Inferior parietal cortex (tissue), 1 donor: ENCODE data around the gene BAX.
A peak's percentile ranks its signal among the peaks of the same experiment; 100 is the strongest.

Source experiments
- DNase-seq: peaks from one replicate; pipeline ENCODE4 v3.0.0-alpha.2; 2016; ENCODE audit errors: extremely low spot score

Gene BAX

GRCh38 chr19:48928164-48929025 is 26.3 kb upstream of the BAX start:
- DNase-seq: no peak

DNA sequence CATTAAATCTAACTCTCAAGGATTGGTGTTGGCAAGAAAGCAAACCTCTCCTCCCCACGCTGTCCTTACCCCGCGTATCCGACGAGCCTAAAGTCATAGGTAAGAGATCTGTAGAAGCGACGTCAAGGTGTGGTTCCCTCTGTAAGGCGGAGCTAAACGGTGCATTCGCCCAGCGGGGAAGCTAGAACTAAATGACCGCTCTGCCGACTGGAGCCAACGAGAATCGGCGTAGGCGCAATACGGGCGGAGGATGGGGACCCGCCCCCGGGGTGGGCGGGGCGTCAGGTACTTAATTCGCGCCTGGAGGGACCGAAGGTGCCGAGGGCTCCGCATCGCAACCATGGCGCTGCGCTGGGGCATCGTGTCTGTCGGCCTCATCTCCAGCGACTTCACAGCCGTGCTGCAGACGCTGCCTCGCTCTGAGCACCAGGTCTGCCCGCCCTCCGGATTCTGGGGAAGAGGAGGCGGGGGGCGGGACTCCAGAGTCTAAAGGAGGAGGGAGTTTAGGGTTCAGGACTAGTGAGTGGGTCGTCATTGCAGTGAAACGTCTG is 21.2 kb upstream of the BAX start, which contains the start of gene DHDH:
Gene DHDH (plus strand): TSS at position 318 of the 551 bp plus-strand sequence. CDS start 23 bp downstream, at position 341.
- peak; percentile 72 for DNase-seq

- DNase-seq: no peak
These were observed 19.8 kb upstream of the BAX start for GRCh38 chr19:48934837-48935236.

DNA sequence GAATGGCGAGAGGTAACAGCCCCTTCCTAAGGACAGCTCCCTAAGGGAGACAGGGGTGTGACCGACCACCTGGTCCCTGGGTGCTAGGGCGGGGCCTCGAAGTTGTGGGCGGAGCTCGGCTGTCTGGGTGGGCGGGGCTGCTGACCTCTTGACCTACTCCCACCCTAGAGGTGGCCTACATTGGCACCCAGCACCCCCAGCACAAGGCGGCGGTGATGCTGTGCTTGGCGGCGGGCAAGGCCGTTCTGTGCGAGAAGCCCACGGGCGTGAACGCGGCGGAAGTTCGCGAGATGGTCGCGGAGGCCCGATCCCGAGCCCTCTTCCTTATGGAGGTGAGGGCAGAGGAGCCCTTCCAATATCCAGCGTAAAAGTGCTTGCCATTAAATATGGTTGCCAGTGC is 18.8 kb upstream of the BAX start:
- no peak for DNase-seq

DNA sequence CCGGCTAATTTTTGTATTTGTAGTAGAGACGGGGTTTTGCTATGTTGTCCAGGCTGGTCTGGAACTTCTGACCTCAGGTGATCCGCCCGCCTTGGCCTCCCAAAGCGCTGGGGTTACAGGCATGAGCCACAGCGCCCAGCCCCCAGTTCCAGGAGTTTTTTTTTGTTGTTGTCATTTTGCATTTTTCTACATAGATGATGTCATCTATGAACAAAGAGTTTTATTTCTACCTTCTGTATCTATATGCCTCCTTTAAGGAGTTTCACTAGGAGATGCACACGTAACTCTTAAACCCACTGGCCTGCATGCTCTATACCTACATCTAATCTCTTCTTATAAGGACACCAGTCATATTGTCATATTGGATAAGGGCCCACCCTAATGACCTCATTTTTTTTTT is 16.4 kb upstream of the BAX start:
- no peak for DNase-seq

- DNase-seq: no peak
These were observed 13.8 kb upstream of the BAX start for GRCh38 chr19:48940902-48941301.

DNA sequence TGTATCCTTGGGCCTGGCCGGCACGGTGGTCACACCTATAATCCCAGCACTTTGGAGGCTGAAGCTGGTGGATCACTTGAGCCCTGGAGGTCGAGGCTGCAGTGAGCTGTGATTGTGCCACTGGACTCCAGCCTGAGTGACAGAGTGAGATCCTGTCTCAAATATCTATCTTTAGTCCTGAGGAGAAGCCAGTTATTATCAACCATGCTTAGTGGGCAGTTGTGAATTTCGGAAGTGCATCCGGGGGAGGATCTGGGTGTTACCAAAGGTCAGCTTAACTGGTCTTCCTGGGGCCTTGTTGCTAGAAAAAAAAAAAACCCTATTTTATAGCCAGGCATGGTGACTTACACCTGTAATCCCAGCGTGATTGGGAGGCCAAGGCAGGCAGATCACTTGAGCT is 11.6 kb upstream of the BAX start:
- no peak for DNase-seq

DNA sequence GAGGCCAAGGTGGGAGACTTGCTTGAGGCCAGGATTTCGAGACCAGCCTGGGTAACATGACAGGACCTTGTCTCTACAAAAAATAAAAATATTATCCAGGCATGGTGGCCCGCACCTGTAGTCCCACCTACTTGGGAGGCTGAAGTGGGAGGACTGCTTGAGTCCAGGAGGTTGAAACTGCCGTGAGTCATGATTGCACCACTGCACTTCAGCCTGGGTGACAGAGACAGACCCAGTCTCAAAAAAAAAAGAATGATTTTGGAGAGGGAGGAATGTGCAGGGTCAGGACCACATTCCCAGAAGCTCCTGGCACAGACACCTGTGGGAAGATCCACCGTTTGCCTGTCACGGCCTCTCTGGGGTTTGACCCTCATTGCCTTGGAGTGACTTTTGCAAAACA is 9.3 kb upstream of the BAX start:
- no peak for DNase-seq

DNA sequence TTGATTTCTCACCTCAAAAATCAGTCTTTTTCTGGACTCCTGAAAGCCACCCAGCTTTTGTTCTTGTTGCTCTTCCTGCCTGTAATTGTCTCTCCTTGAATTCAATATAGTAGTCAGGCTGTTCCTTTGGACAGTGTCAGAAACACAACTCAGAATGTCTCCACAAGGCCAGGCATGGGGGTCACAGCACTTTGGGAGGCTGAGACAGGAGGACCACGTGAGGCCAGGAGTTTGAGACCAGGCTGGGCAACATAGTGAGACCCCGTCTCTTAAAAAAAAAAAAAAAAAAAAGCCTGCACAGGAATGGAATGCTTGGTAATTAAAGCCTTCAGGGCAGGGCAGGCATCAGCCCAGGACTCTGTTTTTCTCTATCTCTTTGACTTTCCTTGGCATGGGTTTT is 8.9 kb upstream of the BAX start:
- no peak for DNase-seq

- no peak for DNase-seq
These were observed 8.0 kb upstream of the BAX start for GRCh38 chr19:48946463-48947257.

GRCh38 chr19:48947258-48947542 is 7.5 kb upstream of the BAX start:
- DNase-seq: no peak

- DNase-seq: no peak
These were observed 4.5 kb upstream of the BAX start for GRCh38 chr19:48950159-48950558.

DNA sequence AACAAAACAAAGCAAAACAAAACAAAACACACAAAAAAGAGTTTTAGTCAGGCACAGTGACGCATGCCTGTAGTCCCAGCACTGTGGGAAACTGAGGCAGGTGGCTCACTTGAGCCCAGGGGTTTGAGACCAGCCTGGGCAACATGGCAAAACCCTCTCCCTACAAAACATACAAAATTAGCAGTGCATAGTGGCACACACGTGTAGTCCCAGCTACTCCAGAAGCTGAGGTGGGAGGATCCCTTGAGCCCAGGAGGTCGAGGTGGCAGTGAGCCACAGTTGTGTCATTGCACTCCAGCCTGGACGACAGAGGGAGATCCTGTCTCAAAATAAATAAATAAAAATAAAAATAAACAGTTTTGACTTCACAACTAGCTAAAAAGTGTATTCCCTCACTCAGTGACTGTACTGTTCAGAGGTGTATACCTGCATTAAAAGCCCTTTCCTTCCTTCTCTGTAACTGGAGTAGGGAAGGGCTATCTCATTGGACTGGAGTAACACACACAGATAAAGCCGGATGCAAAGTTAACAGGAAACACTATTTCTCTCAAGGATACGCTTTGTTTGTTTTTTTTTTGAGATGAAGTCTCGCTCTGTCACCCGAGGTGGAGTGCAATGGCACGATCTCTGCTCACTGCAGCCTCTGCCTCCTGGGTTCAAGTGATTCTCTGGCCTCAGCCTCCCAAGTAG is 3.7 kb upstream of the BAX start:
- no peak for DNase-seq

GRCh38 chr19:48953141-48953540 is 1.5 kb upstream of the BAX start:
- no peak for DNase-seq

DNA sequence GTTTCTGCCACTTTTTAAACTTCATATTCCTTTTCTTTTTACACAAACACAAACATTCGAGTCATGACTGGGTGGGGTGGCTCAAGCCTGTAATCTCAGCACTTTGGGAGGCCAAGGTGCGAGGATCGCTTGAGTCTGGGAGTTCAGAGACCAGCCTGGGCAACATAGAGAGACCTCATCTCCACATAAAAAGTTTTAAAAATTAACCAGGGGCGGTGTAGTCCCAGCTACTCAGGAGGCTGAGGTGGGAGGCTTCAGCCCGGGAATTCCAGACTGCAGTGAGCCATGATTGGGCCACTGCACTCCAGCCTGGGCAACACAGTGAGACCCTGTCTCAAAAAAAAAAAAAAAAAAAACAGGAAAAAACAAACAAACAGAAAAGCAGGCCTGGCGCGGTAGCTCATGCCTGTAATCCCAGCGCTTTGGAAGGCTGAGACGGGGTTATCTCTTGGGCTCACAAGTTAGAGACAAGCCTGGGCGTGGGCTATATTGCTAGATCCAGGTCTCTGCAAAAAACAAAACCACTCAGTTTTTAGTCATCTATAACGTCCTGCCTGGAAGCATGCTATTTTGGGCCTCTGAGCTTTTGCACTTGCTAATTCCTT is 583 bp upstream of the BAX start:
- no peak for DNase-seq

- no peak for DNase-seq
These were observed 758 bp downstream of the BAX start for GRCh38 chr19:48955308-48955958.

DNA sequence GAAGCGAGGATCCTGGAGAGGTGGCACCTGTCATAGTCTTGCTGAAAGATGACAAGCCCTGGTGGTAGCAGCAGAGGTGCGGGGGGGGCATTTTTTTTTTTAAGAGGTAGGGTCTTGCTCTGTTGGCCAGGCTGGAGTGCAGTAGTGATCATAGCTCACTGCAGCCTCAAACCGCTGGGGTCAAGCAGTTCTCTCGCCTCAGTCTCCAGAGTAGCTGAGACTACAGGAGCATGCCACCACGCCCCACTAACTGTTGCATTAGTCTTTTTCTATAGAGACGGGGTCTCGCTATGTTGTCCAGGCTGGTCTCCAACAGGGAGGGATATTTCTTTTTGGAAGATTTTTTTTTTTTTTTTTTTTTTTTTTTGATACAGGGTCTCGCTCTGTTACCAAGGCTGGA is 3.3 kb downstream of the BAX start:
- no peak for DNase-seq

- DNase-seq: no peak
These were observed 4.9 kb downstream of the BAX start for GRCh38 chr19:48959341-48960239.

DNA sequence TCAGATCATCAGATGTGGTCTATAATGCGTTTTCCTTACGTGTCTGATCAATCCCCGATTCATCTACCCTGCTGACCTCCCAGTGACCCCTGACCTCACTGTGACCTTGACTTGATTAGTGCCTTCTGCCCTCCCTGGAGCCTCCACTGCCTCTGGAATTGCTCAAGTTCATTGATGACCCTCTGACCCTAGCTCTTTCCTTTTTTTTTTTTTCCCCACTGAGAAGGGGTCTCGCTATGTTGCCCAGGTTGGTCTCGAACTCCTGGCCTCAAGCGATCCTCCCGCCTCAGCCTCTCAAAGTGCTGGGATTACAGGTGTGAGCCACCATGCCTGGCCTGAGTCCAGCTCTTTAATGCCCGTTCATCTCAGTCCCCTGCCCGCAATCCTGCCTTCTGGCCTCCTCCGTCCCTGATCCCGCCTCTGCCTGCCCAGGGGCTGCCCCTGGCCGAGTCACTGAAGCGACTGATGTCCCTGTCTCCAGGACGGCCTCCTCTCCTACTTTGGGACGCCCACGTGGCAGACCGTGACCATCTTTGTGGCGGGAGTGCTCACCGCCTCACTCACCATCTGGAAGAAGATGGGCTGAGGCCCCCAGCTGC is 6.5 kb downstream of the BAX start:
- no peak for DNase-seq

- DNase-seq: no peak
These were observed 7.0 kb downstream of the BAX start for GRCh38 chr19:48961673-48962028.
